Natural killer cell (primary cell): ENCODE measurements around the gene PILRA. TPM values are rescaled to one million over a fixed set of nuclear protein-coding genes. Genes with fewer than 3 reads are reported as not detected.
"Not testable (repeated sequence)": the region's sequence is repeated elsewhere in the genome, so short reads cannot be mapped to it uniquely, and the experiment has no call there.

ENCODE experiments used
- ATAC-seq, 3 donors: fragments of 150-1000 bp in 2 of 3; fragments of 200-7000 bp in 1 of 3; cut with Tn5 transposase; 1 replicate in 1 of 3; 2 replicates in 2 of 3; pipeline ENCODE4 v1.10.0; 2021; ENCODE audit warnings: mild to moderate bottlenecking in 2 of 3, moderate library complexity in 2 of 3
- DNase-seq, 2 donors: peaks; one replicate each; pipeline versions ENCODE4 v3.0.0 to v3.0.0-alpha.2; 2013 to 2021; ENCODE audit warnings: mixed read lengths in 1 of 2
- H3K27ac ChIP-seq: one replicate; pipeline ENCODE4 v1.5.1; 2013; ENCODE audit warnings: mild to moderate bottlenecking, low read length
- H3K27me3 ChIP-seq: one replicate; pipeline ENCODE4 v1.6.1; 2013; ENCODE audit warnings: low read length; ENCODE audit not compliant: control insufficient read depth, insufficient read depth
- H3K36me3 ChIP-seq: one replicate; pipeline ENCODE4 v1.6.1; 2013; ENCODE audit warnings: low read length; ENCODE audit not compliant: control insufficient read depth, insufficient read depth
- H3K4me1 ChIP-seq: one replicate; pipeline ENCODE4 v1.6.1; 2013; ENCODE audit warnings: low read length; ENCODE audit not compliant: control insufficient read depth, insufficient read depth
- H3K4me3 ChIP-seq: one replicate; pipeline ENCODE4 v1.5.1; 2013; ENCODE audit warnings: low read length
- H3K9me3 ChIP-seq: one replicate; pipeline ENCODE4 v1.6.1; 2013; ENCODE audit warnings: low read length; ENCODE audit not compliant: control insufficient read depth, insufficient read depth
- H3K27ac Mint-ChIP-seq, 2 donors: one replicate each; pipeline ENCODE4 v1.8.0; 2022; ENCODE audit warnings: mild to moderate bottlenecking in 2 of 2, mixed read lengths in 2 of 2, moderate library complexity in 1 of 2
- H3K27me3 Mint-ChIP-seq, 2 donors: one replicate each; pipeline ENCODE4 v1.8.0; 2022; ENCODE audit warnings: low read depth in 2 of 2, mixed read lengths in 2 of 2
- H3K36me3 Mint-ChIP-seq: one replicate; pipeline ENCODE4 v1.8.0; 2022; ENCODE audit warnings: mixed read lengths
- H3K4me1 Mint-ChIP-seq, 2 donors: one replicate each; pipeline ENCODE4 v1.8.0; 2022; ENCODE audit warnings: mixed read lengths in 2 of 2
- H3K4me3 Mint-ChIP-seq: one replicate; pipeline ENCODE4 v1.8.0; 2022; ENCODE audit warnings: mild to moderate bottlenecking, moderate library complexity, mixed read lengths
- H3K9me3 Mint-ChIP-seq, 2 donors: one replicate each; pipeline ENCODE4 v1.8.0; 2022; ENCODE audit warnings: mixed read lengths in 2 of 2
- WGBS: methylation state at CpG from one replicate; pipeline ENCODE4 v1.1.7; 2013; ENCODE audit warnings: missing lambda C conversion rate; ENCODE audit not compliant: insufficient coverage; 5-methylcytosine and 5-hydroxymethylcytosine counted together
- intact Hi-C: fragments of 100-400 bp; cut with micrococcal nuclease; formaldehyde crosslinking; loops from one replicate; pipeline ENCODE4 v1.14.2; 2022
- total RNA-seq, 4 donors: library from RNA; stranded (reverse); fragments of 120-200 nt in 1 of 4; gene quantifications; one replicate each; pipeline versions ENCODE4 v1.2.3 to v1.2.4, GENCODE V29; 2013 to 2022
- TF ChIP-seq, protein P1 (sequence below): fragments of 200-600 bp; IDR thresholded peaks from one replicate; pipeline ENCODE4 v1.8.0; 2022; ENCODE audit warnings: antibody characterized with exemption

PILRA gene
- total RNA-seq, 3 donors from 2014 or later (not counting 1 experiment from before 2014, with no cell fraction given) = 18.8 to 38.8 (median 29.4) TPM

DNA sequence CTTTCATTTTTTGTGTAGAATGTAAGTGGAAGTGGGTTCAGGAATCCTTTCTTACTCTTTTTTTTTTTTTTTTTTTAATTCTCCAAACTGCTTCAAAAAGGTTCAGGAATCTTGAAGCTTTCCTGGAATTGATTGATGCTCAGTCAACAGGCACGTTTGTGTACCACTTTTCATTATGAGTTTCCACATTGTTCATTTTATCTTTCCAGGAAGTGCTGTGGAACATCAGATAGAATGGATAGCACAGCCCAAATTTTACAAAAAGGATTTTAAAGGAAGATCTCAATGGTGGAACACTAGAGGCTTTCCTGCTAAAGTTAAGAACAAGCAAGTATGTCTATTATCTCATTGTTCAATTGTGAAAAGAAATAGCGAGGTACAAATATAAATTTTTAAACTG lies 64.9 kb downstream of the PILRA start:
- Mint-ChIP-seq H3K4me1 (peaks cover 17 to 24% of the 10 kb centered on the region in 2 donors), H3K4me3 (peak overlapping the region; percentile 36), H3K36me3 (no peaks in the 10 kb centered on the region), H3K27me3 (no peaks in the 10 kb centered on the region), H3K27ac (no peak overlapping the region), H3K9me3 (no peaks in the 10 kb centered on the region)
- DNase-seq (no peak), ATAC-seq (no peak)
- Histone ChIP-seq H3K4me3 (no peak overlapping the region), H3K36me3 (peaks cover 13% of the 10 kb centered on the region), H3K9me3 (no peaks in the 10 kb centered on the region), H3K4me1 (peaks cover 26% of the 10 kb centered on the region), H3K27ac (no peak overlapping the region), H3K27me3 (no peaks in the 10 kb centered on the region)
- intact Hi-C loops = no loop called here
- TF ChIP-seq, protein P1, sequence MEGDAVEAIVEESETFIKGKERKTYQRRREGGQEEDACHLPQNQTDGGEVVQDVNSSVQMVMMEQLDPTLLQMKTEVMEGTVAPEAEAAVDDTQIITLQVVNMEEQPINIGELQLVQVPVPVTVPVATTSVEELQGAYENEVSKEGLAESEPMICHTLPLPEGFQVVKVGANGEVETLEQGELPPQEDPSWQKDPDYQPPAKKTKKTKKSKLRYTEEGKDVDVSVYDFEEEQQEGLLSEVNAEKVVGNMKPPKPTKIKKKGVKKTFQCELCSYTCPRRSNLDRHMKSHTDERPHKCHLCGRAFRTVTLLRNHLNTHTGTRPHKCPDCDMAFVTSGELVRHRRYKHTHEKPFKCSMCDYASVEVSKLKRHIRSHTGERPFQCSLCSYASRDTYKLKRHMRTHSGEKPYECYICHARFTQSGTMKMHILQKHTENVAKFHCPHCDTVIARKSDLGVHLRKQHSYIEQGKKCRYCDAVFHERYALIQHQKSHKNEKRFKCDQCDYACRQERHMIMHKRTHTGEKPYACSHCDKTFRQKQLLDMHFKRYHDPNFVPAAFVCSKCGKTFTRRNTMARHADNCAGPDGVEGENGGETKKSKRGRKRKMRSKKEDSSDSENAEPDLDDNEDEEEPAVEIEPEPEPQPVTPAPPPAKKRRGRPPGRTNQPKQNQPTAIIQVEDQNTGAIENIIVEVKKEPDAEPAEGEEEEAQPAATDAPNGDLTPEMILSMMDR = no peak
- 25% methylated on average over 1 of the region's 2 CpGs for WGBS

DNA sequence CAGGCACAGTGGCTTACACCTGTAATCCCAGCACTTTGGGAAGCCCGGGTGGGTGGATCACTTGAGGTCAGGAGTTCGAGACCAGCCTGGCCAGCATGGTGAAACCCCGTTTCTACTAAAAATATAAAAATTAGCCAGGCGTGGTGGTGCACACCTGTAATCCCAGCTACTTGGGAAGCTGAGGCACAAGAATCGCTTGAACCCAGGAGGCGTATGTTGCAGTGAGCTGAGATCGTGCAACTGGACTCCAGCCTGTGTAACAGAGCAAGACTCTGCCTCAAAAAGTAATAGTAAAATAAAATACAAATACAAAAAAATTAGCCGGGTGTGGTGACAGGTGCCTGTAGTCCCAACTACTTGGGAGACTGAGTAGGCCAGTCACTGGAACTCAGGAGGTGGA lies 65.4 kb downstream of the PILRA start:
- intact Hi-C loops, H3K4me3 ChIP-seq, H3K9me3 Mint-ChIP-seq, DNase-seq, H3K36me3 Mint-ChIP-seq, H3K27ac ChIP-seq, H3K9me3 ChIP-seq, H3K27me3 ChIP-seq, ATAC-seq, H3K36me3 ChIP-seq, H3K27me3 Mint-ChIP-seq, H3K27ac Mint-ChIP-seq, H3K4me3 Mint-ChIP-seq: not testable (repeated sequence)
- peaks cover 13 to 20% of the 10 kb centered on the region in 2 donors for H3K4me1 Mint-ChIP-seq
- whole genome bisulfite sequencing = 98% methylated on average over 7 of the region's 8 CpGs
- H3K4me1 ChIP-seq = peaks cover 24% of the 10 kb centered on the region

DNA sequence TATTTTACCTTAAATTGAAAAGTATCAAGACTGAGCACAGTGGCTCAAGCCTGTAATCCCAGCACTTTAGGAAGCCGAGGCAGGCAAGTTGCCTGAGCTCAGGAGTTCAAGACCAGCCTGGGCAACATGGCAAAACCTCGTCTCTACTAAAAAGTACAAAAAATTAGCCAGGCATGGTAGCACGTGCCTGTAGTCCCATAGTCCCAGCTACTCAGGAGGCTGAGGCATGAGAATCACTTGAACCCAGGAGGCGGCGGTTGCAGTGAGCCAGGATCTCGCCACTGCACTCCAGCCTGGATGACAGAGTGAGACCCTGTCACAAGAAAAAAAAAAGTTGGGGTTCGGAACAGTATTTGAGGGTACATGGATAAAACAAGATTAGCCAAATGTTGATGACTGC lies 66.0 kb downstream of the PILRA start:
- H3K27ac Mint-ChIP-seq, H3K4me3 Mint-ChIP-seq, H3K27me3 ChIP-seq, H3K9me3 Mint-ChIP-seq, H3K27ac ChIP-seq, H3K36me3 ChIP-seq, intact Hi-C loops, H3K27me3 Mint-ChIP-seq, H3K9me3 ChIP-seq, ATAC-seq, DNase-seq, H3K36me3 Mint-ChIP-seq, H3K4me3 ChIP-seq: not testable (repeated sequence)
- H3K4me1 ChIP-seq = peaks cover 21% of the 10 kb centered on the region
- WGBS = 95% methylated on average over 7 of the region's 7 CpGs
- H3K4me1 Mint-ChIP-seq = peaks cover 11 to 17% of the 10 kb centered on the region in 2 donors

DNA sequence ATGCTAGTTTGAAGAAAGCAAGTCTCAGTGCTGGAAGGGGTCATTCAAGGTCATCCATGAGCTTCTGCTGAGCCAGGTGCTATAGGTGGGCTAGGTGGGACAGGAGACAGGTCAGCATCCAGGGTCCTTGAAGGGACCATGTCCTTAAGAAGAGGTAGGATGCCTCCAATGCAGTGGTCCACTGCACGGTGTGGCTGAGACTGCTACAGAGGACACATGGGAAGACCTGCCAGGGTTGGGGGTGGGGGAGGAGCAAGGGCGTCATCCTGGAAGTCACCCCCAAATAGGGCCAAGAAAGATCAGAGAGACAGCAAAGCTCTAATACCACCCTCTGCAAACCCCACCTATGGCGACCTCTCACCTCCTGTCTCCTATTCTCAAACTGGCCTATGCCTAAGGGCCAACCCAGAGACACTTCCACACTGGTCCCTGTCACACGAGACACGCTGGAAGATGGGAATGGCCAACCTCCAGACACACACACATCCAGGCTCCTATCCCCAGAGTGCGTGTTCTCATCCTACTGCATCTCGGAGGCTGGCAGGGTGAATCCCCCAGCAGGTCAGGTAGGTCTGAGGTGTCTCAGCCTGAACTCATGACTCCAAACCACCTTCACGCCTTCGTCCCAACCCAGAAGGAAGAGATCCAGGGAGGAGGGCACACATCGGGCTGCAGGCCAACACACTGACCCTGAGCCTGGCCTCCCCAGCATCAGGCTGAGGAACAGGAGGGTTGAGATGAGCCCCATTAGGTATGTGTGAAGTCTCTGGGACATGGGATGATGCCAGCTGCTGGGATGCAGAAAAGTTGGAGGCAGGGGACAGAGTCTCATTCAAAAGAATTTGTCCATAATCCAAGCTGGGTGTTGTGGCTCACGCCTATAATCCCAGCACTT lies 68.6 kb downstream of the PILRA start:
- H3K4me3 ChIP-seq = no peak overlapping the region
- 95% methylated on average over 10 of the region's 11 CpGs for WGBS
- peaks cover 18% of the 10 kb centered on the region for H3K4me1 ChIP-seq
- Mint-ChIP-seq H3K9me3 (no peaks in the 10 kb centered on the region), H3K4me3 (no peak overlapping the region), H3K4me1 (no peaks in the 10 kb centered on the region), H3K36me3 (no peaks in the 10 kb centered on the region), H3K27me3 (no peaks in the 10 kb centered on the region), H3K27ac (no peak overlapping the region)
- intact Hi-C loops = no loop called here
- TF ChIP-seq, protein P1 = no peak
- no peaks in the 10 kb centered on the region for H3K9me3 ChIP-seq
- no peaks in the 10 kb centered on the region for H3K27me3 ChIP-seq
- ATAC-seq (no peak), DNase-seq (no peak)
- no peaks in the 10 kb centered on the region for H3K36me3 ChIP-seq
- H3K27ac ChIP-seq = no peak overlapping the region
